ENCODE data around the gene APEH.
"Not testable (repeated sequence)": the region's sequence is repeated elsewhere in the genome, so short reads cannot be mapped to it uniquely, and the experiment has no call there.

Gene APEH

DNA sequence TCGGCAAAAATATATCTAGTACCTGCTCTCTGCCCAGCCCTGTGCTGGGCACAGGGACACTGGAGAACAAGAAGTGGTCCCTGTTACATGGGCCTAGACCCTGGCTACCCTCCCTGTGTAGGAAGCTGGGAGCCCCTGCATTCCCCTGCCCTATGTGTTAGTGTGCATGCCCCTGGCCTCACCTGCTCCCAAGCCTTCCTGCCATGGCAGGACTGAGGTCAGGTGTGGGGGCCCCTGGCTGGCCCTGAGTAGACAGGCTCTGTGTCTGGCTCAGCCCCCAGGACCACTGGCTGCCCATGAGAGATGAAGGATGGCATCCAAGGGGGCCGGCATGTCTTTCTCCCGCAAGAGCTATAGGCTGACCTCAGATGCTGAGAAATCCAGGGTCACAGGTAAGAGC is 16.7 kb downstream of the APEH start:
- not testable (repeated sequence) for DNase-seq (ENCODE audit: low read depth)

DNA sequence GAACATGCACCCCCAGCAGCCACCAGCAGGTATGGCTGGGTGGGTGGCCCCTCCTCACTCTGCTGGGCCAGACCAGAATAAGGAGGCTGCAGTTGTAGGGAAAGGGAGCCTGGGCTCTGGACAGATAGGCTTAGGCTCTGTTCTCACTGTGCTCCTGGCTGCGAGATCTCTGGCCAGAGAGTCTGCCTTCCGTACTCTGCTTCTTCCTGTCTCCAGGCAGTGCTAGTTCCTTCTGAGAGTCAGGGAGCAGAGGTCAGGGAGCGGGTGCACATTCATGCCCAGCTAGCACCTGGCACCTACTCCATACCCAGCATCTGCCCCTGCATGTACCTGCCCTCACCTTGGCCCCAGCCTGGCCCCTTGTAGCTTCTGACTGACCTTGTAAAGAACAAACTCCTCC is 17.3 kb downstream of the APEH start:
- not testable (repeated sequence) for DNase-seq (ENCODE audit: low read depth)

DNA sequence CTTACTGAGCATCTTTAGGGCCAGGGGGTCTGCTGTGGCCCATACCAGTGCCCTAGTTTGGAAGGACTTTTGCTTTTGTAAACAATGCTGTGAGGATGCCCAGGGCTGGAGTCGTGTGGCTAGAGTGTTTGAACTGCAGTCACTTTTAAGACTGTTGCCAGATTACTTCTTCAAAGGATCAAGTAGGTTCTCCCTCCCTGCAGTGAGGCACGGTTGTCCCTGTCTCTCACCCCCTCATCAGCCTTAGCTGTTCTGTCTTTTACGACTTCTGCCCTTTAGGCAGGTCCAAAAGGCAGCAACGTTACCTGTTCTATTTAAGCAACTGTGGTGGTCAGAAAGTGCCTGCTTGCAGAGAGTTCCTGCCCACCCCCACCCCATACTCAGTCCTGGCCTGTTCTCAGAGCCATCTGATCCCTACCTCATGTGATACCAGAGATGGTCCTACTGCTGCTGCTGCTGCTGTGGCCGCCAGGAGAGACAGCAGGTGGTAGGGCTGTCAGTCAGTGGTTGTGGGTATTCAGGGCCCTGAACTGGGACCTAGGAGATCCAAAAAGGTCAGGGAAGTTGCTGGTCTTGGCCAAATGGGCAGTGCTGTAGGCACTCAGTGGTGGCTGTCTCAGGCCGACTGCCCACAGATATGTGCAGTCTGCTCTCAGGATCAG is 20.4 kb downstream of the APEH start:
- DNase-seq (ENCODE audit: low read depth): not testable (repeated sequence)

DNA sequence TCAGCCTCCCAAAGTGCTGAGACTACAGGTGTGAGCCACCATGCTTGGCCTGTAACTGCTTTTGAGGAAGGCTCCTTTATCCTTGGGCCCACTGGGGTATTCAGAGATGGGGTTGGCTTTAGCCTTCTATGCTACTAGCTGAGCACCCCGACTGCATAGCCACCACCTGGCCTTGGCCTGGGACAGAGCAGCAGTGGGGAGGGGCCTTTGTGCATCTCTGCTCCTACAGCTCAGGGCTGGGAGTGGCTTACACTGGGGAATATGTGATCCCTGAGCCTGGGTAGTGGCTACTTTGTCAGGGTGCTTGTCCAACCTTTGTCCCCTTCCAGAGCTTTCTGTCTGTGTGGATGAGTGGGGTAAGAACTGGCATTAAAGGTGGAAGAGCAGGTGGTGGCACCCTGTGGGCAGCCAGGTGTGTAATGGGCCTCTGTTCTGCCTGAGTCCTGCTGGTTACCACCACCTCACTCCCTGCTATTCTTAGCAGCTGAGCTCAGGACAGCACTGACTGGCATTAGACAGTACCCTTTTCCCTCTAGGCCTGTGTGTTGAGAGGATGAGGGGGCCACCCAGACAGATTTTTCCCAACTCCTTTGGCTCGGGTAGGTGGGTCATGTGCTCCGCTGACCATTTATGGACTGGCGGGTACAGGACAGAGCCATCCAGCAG is 21.3 kb downstream of the APEH start:
- DNase-seq (ENCODE audit: low read depth): not testable (repeated sequence)

DNA sequence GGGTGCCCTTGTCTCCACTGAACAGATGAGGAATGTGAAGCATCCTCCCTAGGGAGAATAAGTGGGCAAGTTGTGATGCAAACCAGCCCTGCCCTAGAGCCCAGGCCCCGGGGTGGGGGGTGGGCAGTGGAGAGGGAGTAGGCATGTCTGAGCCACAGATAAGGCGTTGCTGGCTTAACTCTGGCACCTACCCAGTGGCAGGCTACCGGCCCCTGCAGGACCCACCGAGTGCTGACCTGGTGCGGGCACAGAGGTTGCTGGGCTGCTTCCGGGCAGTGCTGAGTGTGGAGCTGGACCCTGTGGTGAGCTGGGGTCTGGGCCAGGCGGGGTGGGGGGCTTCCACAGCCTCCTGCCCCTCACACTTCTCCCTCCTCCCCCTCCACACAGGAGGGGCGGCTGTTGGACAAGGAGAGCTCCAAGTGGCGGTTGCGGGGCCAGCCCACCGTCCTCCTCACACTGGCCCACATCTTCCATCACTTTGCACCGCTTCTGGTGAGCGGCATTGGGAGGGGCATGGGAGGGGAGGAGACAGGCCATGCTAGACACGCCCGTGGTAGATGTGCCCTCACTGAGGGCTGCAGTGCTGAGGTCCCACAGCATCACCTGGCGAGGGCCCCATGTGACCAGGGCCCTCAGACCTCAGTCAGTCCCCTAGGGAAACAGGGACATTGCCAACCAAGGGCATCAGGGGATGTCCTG is 25.3 kb downstream of the APEH start:
- peak; percentile 17 for DNase-seq (ENCODE audit: low read depth)

DNA sequence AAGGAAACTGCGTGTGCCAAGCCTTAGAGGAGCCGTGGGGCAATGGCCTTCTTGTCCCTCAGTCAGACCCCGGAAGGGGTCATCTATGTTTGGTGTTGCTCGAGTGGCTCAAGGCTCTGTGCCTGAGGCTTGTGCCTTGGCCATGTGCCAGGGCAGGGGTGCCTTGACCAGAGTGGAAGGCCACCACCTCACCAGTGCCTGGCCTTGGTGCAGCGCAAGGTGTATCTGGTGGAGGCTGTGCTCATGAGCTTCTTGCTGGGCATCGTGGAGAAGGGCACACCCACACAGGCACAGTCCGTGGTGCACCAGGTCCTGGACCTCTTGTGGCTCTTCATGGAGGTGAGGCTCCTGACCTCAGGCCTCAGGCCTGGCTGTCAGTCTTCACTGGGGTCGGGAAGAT is 25.9 kb downstream of the APEH start:
- DNase-seq (ENCODE audit: low read depth): no peak

DNA sequence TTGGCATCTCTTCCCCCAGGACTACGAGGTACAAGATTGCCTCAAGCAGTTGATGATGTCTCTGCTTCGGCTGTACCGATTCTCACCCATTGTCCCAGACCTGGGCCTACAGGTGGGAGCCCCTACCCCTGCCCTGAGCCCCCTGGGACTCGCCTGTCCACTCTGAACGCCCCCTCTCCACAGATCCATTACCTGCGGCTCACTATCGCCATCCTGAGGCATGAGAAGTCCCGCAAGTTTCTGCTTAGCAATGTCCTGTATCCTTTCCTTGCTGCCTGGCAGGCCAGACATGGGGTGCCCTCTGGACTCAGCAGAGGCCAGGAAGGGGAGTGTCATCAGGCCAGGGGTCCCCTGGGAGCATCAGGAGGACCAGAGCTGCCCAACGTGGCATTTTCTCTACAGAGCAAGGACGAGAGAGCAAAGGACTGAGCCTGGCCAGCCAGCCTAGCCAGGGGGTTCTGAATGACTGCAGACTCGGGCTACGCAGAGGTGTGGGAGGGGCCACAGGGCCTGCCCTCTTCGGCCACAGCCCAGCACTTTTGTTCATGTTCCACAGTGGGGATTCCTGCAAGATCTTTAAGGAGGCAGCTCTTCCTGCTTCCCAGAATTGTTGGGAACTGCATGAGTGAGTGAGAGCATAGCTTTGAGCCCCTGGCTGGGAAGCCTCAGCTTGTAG is 26.4 kb downstream of the APEH start:
- no peak for DNase-seq (ENCODE audit: low read depth)

DNA sequence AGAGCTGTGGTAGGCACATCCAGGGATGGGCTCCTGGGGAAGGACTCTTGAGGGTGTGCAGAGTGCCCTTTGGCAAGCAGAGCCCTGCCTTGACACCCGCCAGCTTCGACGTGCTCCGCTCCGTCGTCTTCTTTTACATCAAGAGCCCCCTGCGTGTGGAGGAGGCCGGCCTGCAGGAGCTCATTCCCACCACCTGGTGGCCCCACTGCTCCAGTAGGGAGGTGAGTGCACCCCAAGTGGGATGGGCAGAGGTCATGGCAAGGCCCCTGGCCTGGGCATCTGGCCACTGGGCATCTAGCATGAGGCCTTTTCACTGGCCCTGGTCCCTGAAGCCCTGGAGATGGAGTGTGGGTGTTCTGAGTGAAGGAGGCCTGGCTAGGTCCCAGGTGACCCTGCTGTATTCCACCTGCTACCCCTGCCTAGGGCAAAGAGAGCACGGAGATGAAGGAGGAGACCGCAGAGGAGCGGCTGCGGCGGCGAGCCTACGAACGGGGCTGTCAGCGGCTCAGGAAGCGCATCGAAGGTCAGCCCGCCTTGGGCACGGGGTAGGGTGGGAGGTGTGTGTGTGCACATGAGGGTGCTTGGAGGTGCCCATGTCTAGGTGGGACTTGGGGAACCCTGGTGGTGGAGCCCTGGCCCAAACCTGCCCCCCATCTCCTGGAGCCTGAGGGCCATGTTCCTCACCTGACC is 27.4 kb downstream of the APEH start:
- no peak for DNase-seq (ENCODE audit: low read depth)

DNA sequence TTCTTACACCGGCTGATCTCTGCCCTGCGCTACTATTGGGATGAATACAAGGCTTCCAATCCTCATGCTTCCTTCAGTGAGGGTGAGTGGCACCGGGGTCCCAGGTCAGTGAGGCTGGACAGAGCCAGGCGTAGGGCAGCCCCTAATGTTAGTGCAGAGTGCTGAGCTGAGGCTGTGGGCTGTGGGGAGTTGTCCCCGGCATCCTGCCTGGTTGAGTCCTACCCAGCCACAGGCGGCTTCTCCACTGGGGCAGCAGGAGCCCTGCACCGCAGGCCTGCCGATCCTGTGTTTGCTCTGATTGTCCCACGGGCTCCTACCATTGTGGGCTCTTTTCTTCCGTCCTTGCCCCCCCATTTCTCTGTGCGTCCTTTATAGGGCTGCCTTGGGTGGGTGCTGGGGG is 28.5 kb downstream of the APEH start:
- DNase-seq (ENCODE audit: low read depth): no peak

DNA sequence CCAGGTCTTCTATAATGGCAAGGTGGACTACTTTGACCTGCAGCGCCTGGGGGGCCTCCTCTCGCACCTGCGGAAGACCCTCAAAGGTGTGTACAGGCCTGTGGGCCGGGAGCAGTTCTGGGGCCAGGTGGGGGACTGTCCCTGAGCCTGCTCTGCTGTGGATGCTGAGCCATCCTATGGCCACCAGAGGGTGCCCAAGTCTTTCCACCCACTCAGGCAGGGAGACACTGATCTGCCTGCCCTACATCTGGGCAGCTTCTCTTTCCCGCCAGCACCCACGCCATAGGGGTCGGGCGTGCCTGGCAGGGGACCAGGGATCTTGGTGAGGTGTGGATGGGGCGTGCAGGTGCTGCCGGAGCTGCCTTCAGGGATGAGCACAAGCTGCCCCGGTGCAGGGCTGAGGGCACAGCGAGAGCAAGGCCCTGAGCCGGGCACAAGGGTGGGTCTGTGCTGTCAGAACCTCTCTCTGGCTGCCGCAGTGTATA is 29.3 kb downstream of the APEH start:
- DNase-seq (ENCODE audit: low read depth): no peak

DNA sequence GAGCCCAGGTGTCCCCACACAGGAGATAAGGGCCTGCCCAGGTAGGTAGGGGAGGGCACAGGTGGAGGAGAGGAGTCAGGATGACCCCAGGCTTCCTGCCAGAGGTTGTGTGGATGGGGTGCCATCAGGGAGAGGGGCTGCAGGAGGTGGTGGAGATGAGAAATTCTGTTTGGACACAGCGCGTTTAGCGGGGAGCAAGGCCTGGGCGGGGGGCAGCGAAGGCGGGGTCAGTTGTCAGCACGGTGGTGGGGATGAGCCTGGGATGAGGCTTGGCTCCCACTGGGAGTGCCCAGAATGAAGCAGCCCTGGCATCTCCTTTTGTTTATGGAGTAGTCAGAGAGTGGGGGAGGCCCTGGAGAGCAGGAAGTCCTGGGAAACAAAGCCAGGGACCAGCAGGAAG is 29.8 kb downstream of the APEH start:
- DNase-seq (ENCODE audit: low read depth): no peak

DNA sequence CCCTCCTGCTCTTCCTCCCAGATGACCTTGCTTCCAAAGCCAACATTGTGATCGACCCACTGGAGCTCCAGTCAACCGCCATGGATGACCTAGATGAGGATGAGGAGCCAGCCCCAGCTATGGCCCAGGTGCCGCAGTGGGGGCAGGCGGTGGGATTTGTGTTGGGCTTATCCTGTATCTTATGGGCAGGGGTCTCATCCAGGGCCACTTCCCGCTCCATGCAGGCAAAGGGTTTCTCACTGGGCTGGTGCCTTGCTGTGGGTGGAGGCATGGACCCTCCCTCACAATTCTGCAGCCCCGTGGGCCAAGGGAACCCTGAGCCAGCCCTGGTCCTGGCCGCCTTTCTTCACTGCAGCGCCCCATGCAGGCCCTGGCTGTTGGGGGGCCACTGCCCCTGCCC is 30.5 kb downstream of the APEH start:
- DNase-seq (ENCODE audit: low read depth): no peak

DNA sequence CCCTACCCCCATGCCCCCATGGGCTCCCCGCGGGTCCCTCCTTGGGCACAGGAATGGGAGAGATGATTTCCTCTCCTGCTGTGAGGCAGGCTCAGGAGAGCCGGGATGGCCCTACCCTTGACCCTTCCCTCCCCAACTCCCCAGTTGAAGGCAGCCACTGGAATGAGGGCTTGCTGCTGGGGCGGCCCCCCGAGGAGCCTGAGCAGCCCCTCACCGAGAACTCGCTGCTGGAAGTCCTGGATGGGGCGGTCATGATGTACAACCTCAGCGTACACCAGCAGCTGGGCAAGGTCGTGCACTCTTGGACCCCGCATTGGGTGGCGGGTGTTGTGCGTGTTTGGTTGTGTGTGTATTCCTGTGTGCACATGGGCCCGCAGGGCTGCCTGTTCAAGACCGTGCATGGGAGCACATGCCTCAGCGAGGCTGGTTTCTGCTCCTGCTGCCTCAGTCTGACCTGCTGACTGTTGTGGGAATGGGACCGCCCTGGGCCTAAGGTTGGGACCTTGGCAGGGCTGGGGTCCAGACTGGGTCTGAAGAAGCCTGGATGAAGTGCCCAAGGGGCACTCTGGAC is 31.3 kb downstream of the APEH start:
- no peak for DNase-seq (ENCODE audit: low read depth)

DNA sequence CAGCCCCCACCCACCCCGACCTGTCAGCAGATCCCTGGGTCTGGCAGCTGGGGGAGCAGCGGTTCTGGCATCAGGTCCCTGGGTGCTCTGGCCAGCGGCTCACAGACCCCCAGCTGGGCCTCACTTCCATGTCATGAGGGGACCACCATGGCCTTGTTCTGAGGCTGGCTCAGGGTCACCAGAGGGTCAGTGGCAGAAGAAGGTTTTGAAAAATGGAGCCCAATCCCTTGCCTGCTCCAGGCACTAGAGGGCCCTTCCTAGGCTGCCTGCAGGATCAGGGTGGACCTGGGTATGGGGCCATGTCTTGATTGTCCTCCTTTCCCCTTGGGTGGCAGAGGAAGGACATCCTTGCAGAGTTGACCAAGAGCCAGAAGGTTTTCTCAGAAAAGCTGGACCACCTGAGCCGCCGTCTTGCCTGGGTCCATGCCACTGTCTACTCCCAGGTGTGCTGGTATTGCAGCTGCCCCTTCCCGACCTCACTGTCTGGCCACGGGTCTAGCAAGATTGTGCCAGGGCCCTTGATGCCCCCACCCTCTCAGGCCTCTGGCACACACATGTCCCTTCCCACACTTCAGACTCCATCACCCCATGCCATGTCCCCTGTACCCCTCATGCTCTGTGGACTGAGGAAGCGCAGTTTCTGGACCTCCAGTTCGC is 32.4 kb downstream of the APEH start:
- DNase-seq (ENCODE audit: low read depth): no peak

DNA sequence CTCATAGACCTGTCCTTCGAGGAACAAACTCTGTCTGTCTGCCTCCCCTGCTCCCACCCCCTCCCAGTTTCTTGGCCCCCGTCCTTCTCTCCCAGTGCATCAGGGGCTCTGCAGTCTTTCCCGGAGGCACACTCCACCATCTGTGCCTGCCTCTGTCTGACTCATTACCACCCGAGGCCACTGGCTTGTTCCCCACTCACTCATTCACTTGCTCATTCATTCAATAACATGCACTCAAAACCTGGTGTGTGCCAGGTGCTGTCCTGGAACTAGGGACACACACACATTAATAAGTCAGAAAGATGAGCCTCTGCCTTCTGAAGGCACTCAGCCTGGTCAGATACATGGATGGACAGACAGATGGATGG is 32.9 kb downstream of the APEH start:
- no peak for DNase-seq (ENCODE audit: low read depth)

DNA sequence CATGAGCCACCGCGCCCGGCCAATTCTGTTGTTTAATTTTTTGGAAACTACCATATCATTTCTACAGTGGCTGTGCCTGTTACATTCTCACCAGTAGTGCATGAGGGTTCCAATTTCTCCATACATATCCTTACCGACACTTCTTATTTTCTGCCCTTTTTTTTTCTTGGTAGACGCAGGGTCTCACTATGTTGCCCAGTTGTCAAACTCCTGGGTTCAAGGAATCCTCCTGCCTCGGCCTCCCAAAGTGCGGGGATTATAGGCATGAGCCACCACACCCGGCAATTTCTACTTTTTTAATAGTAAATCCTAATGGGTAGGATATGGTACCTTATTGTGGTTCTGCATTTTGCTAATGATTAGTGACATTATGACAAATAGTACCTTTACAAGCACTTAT is 35.7 kb downstream of the APEH start:
- DNase-seq (ENCODE audit: low read depth): no peak

DNA sequence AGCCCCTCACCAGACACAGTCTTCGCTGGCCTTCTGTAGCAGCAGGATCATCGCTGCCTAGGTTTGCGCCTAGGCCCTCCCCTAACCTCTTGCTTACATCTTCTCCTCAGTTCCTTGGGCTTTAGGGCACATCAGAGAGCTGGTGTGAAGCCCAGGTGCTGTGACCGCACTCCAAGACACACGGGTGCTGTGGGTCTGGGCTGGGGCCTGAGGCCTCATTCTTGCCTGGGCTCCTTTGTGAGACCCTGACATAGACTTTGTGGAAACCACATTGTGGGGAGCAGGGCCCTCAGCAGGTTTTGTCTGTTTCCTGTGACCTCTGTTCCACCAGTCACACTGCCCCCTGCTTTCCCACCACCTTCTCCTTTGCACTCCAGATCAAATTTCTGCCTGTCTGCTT is 37.3 kb downstream of the APEH start:
- DNase-seq (ENCODE audit: low read depth): no peak

DNA sequence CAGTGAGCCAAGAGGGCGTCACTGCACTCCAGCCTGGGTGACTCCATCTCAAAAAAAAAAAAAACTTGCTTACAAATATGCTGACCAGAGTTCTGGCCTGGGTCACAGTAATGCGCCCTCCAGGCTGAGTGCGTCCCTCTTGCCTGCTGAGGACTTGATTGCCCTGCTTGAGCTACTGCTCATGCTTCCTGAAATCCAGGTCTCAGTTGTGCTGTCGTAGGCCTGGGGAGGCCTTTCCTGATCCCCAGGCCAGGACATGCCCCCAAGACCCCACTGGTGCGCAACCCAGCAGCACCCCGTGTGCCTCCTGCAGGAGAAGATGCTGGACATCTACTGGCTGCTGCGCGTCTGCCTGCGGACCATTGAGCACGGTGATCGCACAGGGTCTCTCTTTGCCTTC is 38.0 kb downstream of the APEH start:
- DNase-seq (ENCODE audit: low read depth): no peak

DNA sequence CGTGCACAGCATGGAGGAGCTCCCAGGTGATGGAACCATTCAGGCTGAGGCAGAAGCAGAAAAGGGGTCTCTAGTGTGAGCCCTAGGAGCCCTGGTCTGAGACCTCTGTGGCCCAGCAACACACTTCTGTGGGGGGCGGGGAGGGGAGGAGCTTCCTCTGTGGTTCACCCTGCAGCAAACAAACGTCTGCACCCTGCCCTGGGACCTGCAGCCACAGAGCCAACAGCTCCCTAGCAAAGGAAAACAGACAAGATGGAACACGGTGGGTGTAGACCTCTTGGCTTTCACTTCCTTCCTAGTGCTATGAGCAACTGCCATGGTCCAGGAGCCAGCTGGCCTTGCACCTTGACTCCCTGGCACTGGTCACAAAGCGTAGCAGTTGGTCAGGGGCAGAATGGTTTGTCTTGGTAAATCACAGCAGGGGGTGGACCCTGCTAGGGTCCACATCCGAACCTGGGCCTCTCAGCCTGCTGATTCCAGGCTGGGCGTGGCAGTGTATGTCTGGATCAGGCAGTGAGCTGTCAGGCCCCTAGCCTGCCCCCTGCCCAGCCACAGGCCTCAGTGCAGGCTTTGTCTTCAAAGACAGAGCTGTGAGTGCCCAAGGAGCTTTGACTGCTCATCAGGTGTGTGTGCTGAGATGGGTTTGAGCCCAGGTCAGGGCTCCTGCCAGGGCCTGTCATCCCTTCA is 38.6 kb downstream of the APEH start:
- DNase-seq (ENCODE audit: low read depth): no peak

DNA sequence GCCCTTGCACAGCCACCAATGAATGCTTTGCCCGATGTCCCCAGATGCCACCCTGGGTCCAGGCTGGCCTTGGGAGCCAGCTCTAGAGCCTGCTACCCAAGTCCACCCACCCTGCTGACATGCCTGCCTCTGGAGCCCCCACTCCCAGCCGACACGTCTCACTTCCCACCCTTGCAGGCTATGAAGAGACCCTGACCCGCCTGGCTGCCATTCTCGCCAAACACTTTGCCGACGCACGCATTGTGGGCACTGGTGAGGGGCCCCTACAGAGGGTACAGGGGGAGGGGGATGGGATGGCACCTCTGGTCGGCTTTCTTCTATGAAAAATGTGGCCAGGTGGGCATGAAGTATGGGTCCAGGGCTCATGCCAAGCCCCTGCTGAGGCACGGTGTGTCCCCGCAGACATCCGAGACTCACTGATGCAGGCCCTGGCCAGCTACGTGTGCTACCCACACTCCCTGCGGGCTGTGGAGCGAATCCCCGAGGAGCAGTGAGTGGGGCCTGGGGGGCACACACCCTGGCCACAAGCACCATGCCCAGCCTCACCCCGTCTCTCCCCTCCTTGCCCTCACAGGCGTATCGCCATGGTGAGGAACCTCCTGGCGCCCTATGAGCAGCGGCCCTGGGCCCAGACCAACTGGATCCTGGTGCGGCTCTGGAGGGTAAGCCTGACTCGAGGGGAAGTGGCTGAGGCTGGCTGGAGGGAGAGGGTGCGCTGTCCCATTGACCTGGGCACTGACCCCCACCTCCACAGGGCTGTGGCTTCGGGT is 39.4 kb downstream of the APEH start:
- no peak for DNase-seq (ENCODE audit: low read depth)

Measured in GM04503 (cell line).